Glomerular endothelial cell (primary cell): ENCODE data around the gene CKMT1A. TPM values are rescaled to one million over a fixed set of nuclear protein-coding genes. Genes with fewer than 3 reads are reported as not detected.
"Not testable (repeated sequence)": the region's sequence is repeated elsewhere in the genome, so short reads cannot be mapped to it uniquely, and the experiment has no call there.

Source experiments
- DNase-seq: peaks from one replicate; pipeline ENCODE4 v3.0.0-alpha.2; 2011; ENCODE audit warnings: low read depth, low spot score; ENCODE audit errors: extremely low read depth
- total RNA-seq: library from RNA; depleted of rRNA; stranded (reverse); fragments of >200 nt; gene quantifications from 2 replicates; pipeline ENCODE4 v1.2.3, GENCODE V29; 2015

Gene CKMT1A
- total RNA-seq, result not detected in 2 replicates

DNA sequence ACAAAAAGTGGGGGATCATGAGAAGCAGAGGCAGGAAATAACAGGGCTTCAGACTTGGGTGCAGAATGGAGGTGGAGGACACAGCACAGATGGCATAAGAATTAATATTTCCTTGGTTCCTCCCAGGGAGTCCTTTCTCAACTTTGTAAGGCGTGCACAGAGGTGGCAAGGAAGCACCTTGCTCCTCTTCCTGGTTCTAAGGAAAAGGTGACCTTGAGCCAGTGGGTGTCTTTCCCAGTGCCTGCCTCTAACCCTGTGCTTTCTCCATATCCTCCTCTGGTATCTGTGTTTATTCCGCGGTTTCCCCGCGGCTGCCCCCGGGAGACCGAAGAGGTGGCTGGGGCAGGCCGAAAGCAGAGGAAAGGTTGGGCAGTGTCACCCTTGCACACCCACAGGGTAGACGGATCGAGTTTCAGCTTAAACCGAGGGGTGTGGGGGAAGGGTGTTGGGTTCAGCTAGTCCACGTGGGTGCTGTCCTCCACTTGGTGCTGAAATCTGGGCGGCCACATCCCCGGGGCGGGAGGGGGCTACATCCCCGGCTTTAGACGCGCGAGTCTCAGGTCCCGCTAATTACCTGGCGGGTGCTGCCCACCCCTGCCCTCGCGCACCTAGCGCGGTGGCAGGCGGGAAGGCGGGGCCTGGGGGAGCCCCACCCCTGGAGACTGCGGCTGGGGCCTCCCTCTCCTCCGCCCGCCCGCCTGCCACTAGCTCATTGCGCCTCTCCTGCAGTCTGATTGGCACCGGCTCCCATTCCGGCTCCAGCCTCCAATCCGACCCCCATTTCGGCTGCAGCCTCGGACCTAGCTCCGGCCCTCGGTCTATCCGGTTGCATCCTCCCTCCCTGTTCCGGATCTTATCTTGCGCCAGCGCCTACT, at the start of gene CKMT1A:
Gene CKMT1A (plus strand): TSS at position 712 of the 875 bp plus-strand sequence. CDS start 192 bp downstream, outside the sequence.
- DNase-seq, result not testable (repeated sequence)

GRCh38 chr15:43648649-43649429, 44.8 kb upstream of the CKMT1A start, which contains the start of gene CATSPER2:
Gene CATSPER2 (minus strand): TSS chr15:43648844. CDS start chr15:43648061, 783 bp downstream.
- DNase-seq, result no peak

DNA sequence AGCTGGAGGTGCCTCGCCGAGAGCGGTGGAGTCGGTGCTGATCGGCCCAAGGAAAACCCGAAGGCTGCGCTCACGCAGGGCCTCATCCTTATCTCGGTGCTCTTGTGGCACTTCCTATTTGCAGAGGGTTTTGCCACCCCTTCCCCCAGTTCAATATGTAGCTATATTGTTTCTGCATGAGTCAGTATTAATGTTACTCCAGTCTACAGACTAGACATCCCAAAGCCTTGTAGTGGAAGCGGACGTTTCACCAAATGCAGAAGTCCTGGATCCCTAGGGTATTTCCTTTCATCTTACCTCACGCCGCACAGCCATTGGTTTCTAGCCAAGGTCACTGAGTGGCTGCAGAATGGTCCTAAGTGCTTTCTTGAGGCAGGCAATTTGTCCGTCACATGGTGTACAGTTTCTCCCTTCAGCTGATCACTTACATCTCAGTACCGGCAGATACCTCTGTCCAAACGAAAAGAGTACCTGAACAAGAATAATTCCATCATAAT, 44.2 kb upstream of the CKMT1A start:
- not testable (repeated sequence) for DNase-seq

GRCh38 chr15:43659727-43660126, 33.9 kb upstream of the CKMT1A start:
- not testable (repeated sequence) for DNase-seq

- DNase-seq, result not testable (repeated sequence)
Observed at GRCh38 chr15:43662293-43662692, 31.4 kb upstream of the CKMT1A start.

DNA sequence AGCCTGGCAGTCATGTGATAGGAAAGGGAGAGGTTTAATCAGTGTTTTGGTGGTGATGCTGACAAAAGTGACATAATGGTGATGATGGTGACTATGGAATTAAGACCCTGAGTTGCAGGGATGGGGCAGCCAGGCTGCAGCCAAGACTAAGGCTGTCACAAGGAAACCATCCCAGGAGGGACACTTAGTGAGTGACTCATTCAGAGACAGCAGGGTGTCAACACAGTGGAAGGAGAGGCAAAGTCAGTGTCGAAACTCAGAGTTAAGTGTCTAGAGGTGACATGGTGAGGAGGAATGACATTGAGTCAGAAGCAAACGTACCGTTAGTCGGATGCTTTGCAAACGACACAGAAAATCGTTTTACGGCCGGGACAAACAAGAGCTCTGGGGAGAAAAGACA, 30.3 kb upstream of the CKMT1A start:
- DNase-seq, result not testable (repeated sequence)

DNA sequence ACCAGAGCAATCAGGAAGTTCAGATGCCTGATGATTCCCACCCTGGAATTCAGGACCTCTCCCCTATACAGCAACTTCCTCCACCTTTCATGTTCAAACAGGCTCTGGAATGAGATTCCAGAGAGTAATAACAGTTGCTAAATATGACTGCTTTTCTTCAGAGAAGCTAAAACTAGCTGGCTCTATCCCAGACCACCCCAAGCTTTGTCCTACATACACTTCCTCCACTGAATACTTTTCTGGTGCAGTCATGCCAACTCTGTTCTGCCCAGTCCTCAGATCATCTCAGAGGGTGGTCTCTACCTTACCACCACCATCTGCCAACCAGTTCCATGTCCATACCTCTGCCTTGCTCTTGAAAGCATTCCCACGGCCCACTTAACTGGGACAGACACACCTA, 27.5 kb upstream of the CKMT1A start:
- not testable (repeated sequence) for DNase-seq

GRCh38 chr15:43674175-43674574, 19.5 kb upstream of the CKMT1A start:
- not testable (repeated sequence) for DNase-seq

GRCh38 chr15:43689604-43690301, 3.9 kb upstream of the CKMT1A start:
- DNase-seq, result not testable (repeated sequence)

DNA sequence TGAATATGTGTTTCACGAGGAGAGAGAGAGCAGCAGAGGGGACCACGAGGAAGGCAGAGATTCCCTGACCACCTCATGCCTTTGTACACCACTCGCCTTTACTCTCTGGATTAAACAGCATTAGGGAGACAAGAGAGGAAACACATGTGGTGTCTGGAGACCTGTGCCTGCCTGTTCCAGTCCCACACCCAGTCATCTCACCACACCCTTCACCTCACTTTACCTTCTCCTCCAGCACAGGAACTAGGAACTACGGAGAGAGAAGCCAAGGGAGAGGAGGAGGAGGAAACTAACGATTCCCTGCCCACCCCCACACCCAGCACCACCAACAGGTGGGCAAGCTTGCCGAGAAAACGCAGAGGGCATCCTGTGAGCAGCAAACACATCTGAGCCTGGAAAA, 980 bp upstream of the CKMT1A start:
- DNase-seq, result not testable (repeated sequence)

DNA sequence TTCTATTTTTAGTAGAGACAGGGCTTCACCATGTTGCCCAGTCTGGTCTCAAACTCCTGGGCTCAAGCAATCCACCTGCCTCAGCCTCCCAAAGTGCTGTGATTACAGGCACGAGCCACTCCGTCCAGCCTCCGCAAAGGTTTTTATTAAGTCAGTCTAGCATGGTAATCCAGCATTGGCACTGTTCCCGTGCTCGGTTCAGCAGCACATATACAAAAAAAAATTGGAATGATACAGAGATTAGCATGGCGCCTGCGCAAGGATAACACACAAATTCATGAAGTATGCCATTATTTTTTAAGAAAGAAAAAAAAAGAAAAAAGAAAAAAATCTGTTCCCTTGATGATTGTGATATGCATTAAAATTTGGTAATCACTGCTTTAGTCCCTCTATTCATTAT, 8.5 kb downstream of the CKMT1A start:
- no peak for DNase-seq

DNA sequence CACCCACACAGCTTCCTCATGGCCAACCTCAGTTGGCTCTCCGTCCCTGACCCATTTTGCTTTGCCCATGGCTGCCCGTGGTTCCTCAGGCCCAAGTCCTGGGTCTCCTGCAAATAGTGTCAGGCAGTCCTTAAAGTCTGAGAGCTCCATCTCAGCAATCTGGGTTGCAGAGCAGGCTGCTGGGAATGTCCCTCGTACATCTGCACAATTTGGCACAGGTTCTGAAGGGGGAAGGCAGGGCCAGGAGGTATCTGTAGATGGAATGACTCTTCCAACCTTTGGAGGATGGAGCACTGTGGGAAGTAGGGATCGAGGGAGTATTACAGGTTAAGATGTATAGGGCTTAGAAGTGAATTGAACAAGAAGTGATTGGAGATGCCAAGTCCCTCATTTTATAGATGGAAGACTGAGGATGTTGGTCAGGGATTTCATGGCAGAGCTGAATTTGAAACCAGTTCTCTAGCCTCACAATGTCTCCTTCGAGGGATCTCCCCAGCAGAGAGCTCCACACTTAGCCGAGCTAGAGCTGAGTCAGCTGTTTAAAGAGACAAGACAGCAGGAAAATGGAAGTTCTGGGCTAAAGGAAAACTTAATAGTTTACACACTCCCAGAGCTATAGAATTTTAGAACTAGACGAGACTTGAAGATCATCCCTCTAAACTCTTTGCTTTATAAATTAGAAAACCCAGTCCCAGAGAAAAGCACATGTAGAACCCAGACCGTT, 9.2 kb downstream of the CKMT1A start:
- no peak for DNase-seq

GRCh38 chr15:43710431-43711131, 16.9 kb downstream of the CKMT1A start:
- DNase-seq, result not testable (repeated sequence)

GRCh38 chr15:43723151-43723550, 29.5 kb downstream of the CKMT1A start:
- no peak for DNase-seq

DNA sequence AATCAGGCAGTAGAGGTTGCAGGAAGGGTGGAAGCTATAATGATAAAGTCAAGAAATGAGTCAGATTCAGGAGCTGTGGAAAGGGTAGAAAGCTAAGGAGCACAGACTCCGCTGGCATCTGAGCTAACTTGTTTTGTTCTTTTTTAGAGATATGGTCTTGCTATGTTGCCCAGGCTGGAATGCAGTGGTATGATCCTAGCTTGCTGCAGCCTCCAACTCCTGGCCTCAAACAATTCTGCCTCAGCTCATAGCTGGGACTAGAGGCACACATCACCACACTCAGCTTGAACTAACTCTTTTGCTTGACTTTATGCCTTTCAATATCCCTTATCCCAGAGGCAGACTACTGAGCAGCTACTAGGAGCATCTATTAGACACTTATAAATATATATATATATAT, 32.6 kb downstream of the CKMT1A start:
- not testable (repeated sequence) for DNase-seq

DNA sequence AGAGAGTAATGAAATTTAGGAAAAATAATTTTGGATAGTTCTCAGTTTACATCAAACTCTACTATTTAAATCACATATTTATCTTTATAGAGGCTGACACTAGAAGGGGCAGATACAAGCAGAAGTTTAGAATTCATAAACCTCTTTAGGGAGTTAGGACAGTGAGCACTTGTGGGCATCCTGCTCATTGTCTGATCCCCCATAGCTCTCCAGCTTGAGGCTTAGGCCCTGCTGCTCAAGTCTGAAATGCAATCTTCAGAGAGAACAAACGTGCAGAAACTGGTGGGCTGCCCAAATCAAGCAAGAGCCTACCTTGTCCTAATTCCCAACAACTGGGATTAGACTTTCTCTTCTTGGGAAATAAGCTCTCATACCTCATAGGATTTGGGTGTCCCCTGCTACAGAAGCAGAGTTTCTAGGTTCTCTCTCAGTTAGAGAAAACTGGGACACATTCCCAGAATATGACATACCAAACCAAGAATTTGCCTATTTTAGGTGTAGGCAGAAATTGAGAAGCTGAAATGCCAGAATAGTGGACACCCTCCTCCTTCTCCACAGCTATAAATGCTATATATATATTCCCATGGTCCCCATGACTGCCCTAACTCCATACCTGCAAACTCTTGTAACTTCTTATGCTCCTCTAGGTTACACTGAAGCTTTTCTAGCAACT, 34.5 kb downstream of the CKMT1A start:
- DNase-seq, result not testable (repeated sequence)

DNA sequence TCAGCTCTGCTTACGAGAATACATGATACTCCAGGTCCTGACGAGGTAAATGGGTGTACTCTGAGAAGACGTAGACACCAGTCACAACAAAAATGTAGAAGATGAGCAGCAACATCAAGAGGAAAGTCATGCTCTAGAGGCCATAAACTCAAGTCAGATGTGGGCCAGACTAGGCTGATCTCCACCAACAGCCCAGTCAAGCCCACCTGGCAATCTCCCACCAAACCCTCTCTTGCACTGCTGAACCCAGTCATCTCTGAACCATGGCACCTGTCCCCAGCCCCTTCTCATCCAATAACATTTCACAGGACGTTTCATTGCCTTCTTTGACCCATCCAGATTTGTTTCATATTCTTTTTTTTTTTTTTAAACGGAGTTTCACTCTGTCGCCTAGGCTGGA, 41.8 kb downstream of the CKMT1A start:
- DNase-seq, result no peak

GRCh38 chr15:43746245-43746902, 52.7 kb downstream of the CKMT1A start, which contains the start of gene PDIA3:
Gene PDIA3 (plus strand): TSS chr15:43746438. CDS start chr15:43746540, 102 bp downstream.
- not testable (repeated sequence) for DNase-seq
